HG02885 (cell line): ENCODE results near the gene LCE1E.

Experiments
- ATAC-seq: cut with Tn5 transposase; IDR thresholded peaks from one replicate; pipeline ENCODE4 v1.9.1; 2021; ENCODE audit warnings: mild to moderate bottlenecking; ENCODE audit not compliant: unreplicated experiment, poor library complexity

The LCE1E gene

GRCh38 chr1:152776361-152776760 lies 9.7 kb upstream of the LCE1E start:
- no peak for ATAC-seq

GRCh38 chr1:152777510-152778137 lies 8.4 kb upstream of the LCE1E start:
- ATAC-seq: no peak

DNA sequence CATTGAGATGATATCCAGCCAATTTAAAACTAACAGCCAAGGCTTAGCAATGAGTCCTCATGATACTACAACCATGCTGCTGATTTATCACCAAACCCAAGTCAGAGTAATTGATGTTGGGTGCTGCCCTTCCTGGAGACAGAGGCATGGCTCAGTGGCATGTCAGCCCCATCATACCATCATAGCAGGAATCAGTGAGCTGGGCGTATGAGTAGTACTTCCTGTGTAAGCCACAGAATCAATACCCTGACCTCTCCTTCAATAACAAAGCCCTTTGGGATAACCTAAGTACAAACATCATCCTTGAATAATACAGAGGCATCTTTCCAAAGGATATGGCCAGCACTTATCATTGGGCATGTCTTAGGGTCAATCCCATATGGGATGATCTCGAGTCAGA lies 3.0 kb upstream of the LCE1E start:
- ATAC-seq: no peak

GRCh38 chr1:152795686-152796085 lies 9.6 kb downstream of the LCE1E start:
- ATAC-seq: no peak

GRCh38 chr1:152796421-152796820 lies 10.4 kb downstream of the LCE1E start, which contains the start of gene LCE1D:
Gene LCE1D, plus strand, starts transcription at chr1:152796721. Its CDS starts 1,074 bp downstream, at chr1:152797795.
- ATAC-seq: no peak

GRCh38 chr1:152801333-152801732 lies 15.3 kb downstream of the LCE1E start:
- ATAC-seq: no peak

DNA sequence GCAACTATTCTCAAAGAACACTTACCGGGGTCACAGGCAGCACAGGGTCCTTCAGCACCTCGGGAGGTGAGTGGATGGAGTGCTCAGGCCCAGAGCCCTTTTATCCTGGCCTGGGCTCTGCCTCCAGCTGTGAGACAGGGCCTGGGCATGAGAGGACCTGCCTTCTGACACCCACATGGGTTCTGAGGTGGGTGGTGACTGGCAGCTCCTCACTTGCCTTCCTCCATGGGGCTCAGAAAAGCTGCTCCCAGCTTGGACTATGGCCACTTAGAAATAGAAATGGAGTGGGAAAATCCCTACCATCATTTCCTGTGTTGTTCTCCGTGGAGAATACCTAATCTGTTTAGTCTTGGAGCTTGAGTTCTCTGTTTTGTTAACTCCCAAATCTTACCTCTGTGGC lies 20.5 kb downstream of the LCE1E start, which contains the start of gene LCE1C:
LCE1C (minus strand) TSS at position 76 of the 400 bp plus-strand sequence. CDS start 1,173 bp downstream, outside the sequence.
- no peak for ATAC-seq

DNA sequence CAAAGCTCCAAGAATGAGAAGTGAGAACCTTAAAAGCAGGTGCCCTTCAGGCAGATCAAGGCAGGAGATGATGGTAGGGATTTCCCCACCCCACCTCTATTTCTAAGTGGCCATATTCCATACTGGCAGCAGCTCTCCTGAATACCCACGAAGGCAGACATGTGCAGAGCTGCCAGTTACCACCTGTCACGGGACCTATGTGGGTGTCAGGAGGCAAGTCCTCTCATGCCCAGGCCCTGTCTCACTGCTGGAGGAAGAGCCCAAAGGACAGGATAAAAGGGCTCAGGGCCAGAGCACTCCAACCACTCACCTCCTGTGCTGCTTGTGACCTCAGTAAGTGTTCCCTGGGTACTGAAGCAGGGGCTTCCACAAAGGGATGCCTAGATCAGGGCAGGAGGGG lies 25.0 kb downstream of the LCE1E start:
- ATAC-seq: no peak

- no peak for ATAC-seq
Measured at GRCh38 chr1:152811671-152812070, 25.6 kb downstream of the LCE1E start, which contains the start of gene LCE1B. Gene LCE1B, plus strand, starts transcription at chr1:152811971. Its CDS starts 476 bp downstream, at chr1:152812447.

GRCh38 chr1:152817309-152817708 lies 31.3 kb downstream of the LCE1E start:
- no peak for ATAC-seq

DNA sequence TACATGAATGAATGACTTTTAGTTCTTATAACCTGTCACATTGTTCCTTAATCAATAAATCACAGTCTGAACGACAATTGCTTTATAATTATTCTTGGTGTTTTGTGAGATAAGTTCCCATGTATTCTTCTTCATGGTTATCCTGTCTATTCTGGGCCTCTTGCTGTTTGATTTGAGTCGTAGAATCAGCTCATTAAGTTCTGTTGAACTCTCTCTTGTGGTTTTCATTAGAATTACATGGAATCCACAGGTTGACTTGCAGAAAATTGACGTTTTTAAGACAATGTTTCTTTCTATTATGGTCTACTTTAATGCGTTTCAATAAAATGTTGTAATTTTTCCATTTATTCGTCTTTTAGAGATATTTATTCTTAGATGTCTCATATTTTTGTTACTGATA lies 37.2 kb downstream of the LCE1E start:
- no peak for ATAC-seq

DNA sequence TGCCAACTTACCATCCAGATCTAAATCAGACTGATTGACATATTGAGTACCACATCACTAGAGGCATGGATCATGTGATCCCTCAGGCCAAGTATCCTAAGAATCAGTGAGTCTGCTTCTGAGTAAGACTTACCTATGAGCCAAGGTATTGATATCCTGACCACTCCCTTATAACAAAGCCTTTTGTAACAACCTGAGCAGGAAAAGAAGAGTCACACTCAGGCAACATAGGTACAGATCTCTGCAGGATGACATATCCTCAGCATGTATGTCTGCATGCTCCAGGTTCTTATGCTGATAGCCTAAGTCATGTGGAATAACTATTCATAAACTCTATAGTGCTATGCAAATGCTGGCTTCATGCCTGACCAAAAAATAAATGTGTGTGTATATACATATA lies 38.9 kb downstream of the LCE1E start:
- no peak for ATAC-seq

DNA sequence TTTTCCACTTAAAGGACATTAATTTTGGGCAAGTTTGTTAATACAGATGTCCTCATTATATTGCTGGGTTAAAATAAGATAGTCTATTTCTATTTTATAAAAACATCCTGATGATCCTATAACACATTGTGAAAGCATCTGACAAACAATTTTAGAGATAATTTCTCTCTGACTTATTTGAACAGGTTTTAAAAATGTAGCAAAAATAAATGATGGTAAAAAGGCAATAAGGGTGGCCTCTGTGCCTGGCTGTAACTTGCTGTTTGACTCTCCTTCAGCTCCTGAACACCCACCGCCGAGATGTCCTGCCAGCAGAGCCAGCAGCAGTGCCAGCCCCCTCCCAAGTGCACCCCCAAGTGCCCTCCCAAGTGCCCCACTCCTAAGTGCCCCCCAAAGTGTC lies 41.1 kb downstream of the LCE1E start, which contains the start of gene LCE1A:
LCE1A (plus strand) TSS at position 301 of the 400 bp plus-strand sequence; CDS start at position 301, 0 bp downstream.
- ATAC-seq: no peak

DNA sequence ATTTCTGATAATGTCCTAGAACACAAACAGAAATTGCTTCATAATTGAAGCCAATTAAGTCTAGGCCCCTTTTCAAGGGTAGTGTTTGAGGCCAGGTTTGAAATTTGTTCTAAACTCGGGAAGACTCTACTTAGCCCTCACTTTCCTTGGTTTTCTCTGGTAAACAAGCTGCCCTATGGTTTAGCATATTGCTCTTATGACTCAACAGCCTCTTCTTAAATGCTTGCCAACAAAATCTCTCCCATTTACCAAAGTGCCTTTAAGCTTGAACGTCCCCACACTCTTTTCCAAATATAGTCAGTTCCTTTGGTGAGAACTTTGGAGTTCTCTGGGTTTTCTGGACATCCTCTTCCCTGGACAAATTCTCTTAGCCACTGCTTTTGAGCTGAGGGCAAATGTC lies 50.8 kb downstream of the LCE1E start:
- ATAC-seq: no peak
